Lower leg skin (tissue), 3 donors: ENCODE data around the gene PDGFC.

Experiments used
- POLR2A ChIP-seq, 2 donors: fragments of 450-650 bp; IDR thresholded peaks; one replicate each; pipeline ENCODE4 v1.6.1; 2016 to 2017; ENCODE audit warnings: antibody characterized with exemption in 2 of 2, mild to moderate bottlenecking in 1 of 2, moderate library complexity in 1 of 2
- TF ChIP-seq, protein P1 (sequence below), 3 donors: fragments of 450-650 bp; IDR thresholded peaks; one replicate each; pipeline ENCODE4 v1.5.1; 2016; ENCODE audit warnings: antibody characterized with exemption in 3 of 3, mild to moderate bottlenecking in 3 of 3, moderate library complexity in 2 of 3

DNA sequence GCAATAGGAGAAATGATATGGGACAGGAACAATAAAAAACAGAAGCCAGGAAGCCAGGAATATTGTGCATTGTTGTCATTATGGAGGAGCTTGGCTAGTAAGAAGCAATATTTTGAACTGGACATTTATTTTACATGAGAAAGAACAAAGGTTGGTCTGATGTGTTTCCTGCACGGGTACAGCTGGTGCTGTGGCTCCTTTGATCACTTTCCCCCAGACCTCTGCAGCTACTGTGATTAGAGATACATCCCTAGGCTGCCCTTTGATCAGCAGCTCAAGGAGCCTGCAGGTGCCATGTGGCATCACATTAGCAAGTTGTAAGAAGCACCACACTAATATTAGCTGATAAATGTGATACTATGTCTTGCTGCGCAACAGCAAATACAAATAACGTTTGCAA, 2.5 kb downstream of the PDGFC start:
- TF ChIP-seq, protein P1, sequence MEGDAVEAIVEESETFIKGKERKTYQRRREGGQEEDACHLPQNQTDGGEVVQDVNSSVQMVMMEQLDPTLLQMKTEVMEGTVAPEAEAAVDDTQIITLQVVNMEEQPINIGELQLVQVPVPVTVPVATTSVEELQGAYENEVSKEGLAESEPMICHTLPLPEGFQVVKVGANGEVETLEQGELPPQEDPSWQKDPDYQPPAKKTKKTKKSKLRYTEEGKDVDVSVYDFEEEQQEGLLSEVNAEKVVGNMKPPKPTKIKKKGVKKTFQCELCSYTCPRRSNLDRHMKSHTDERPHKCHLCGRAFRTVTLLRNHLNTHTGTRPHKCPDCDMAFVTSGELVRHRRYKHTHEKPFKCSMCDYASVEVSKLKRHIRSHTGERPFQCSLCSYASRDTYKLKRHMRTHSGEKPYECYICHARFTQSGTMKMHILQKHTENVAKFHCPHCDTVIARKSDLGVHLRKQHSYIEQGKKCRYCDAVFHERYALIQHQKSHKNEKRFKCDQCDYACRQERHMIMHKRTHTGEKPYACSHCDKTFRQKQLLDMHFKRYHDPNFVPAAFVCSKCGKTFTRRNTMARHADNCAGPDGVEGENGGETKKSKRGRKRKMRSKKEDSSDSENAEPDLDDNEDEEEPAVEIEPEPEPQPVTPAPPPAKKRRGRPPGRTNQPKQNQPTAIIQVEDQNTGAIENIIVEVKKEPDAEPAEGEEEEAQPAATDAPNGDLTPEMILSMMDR (IDR thresholded peaks at IDR 0.05): no peak
- no peak for TF ChIP-seq POLR2A (IDR thresholded peaks at IDR 0.05)
